Fibroblast of pulmonary artery (primary cell): Measurements from ENCODE around the gene LTBP4.

Source experiments
- DNase-seq: peaks from one replicate; pipeline ENCODE4 v3.0.0-alpha.2; 2010; ENCODE audit warnings: low read depth
- H3K4me3 ChIP-seq: replicated peaks from 2 replicates; pipeline ENCODE4 v1.5.1; 2011; ENCODE audit warnings: low read depth, mild to moderate bottlenecking, control low read depth, low read length, moderate library complexity
- TF ChIP-seq, protein P1 (sequence below): IDR thresholded peaks from 2 replicates; pipeline ENCODE4 v1.5.1; 2011; ENCODE audit warnings: mild to moderate bottlenecking, control low read depth, low read length, inconsistent platforms; ENCODE audit errors: missing control alignments

The LTBP4 gene

DNA sequence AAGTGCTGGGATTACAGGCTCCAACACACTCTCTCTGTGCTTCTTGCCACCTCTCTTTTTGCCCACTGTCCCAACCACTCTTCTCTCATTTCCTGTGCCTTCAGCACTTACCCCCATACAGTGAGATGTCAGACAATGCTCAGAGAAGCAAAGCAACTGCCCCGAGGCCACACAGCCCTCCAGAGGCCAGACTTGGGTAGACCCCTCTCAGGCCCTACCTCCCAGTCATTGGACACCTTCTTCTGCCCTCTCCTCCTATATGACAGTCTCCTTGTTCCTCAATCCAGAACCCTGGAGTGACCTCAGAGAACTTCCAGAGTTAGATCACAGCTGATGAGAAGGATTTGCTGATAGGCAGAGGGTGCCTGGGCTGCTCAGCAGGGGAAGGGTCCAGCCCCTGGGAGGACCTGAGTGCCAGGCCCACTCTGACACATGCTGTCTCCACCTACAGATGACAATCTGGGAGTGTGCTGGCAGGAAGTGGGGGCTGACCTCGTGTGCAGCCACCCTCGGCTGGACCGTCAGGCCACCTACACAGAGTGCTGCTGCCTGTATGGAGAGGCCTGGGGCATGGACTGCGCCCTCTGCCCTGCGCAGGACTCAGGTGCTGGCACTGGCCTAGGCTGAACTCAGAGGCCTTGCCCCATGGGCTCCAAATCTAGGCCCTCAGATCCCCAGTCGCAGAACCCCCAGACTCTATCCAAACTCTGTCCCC is 24.4 kb downstream of the LTBP4 start:
- no peak for DNase-seq
- H3K4me3 ChIP-seq, result no peak overlapping the region
- TF ChIP-seq, protein P1, sequence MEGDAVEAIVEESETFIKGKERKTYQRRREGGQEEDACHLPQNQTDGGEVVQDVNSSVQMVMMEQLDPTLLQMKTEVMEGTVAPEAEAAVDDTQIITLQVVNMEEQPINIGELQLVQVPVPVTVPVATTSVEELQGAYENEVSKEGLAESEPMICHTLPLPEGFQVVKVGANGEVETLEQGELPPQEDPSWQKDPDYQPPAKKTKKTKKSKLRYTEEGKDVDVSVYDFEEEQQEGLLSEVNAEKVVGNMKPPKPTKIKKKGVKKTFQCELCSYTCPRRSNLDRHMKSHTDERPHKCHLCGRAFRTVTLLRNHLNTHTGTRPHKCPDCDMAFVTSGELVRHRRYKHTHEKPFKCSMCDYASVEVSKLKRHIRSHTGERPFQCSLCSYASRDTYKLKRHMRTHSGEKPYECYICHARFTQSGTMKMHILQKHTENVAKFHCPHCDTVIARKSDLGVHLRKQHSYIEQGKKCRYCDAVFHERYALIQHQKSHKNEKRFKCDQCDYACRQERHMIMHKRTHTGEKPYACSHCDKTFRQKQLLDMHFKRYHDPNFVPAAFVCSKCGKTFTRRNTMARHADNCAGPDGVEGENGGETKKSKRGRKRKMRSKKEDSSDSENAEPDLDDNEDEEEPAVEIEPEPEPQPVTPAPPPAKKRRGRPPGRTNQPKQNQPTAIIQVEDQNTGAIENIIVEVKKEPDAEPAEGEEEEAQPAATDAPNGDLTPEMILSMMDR, result no peak

DNA sequence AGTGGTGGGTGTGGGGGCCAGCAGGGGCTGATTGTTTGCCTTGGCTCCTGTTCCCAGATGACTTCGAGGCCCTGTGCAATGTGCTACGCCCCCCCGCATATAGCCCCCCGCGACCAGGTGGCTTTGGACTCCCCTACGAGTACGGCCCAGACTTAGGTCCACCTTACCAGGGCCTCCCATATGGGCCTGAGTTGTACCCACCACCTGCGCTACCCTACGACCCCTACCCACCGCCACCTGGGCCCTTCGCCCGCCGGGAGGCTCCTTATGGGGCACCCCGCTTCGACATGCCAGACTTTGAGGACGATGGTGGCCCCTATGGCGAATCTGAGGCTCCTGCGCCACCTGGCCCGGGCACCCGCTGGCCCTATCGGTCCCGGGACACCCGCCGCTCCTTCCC is 25.7 kb downstream of the LTBP4 start:
- TF ChIP-seq, protein P1, result no peak
- DNase-seq, result no peak

GRCh38 chr19:40627486-40628279 is 26.5 kb downstream of the LTBP4 start:
- H3K4me3 ChIP-seq, result no peak overlapping the region
- DNase-seq, result no peak
- TF ChIP-seq, protein P1, result no peak

More for the DNA sequence above, 25.7 kb downstream of the LTBP4 start:
- H3K4me3 ChIP-seq, result no peak overlapping the region

- TF ChIP-seq, protein P1, result no peak
- no peak for DNase-seq
- H3K4me3 ChIP-seq, result no peak overlapping the region
Measured at GRCh38 chr19:40629346-40629745, 28.2 kb downstream of the LTBP4 start.

GRCh38 chr19:40630571-40631160 is 29.5 kb downstream of the LTBP4 start:
- TF ChIP-seq, protein P1, result no peak
- DNase-seq, result no peak
- no peak overlapping the region for H3K4me3 ChIP-seq

- no peak overlapping the region for H3K4me3 ChIP-seq
- DNase-seq, result no peak
- TF ChIP-seq, protein P1, result no peak
Measured at GRCh38 chr19:40632311-40633036, 31.3 kb downstream of the LTBP4 start.
